K562 (cell line): ENCODE results near the gene NOD1. TPM values are rescaled to one million over a fixed set of nuclear protein-coding genes. Genes with fewer than 3 reads are reported as not detected.

Source experiments
- ATAC-seq: fragments of 200-7000 bp; cut with Tn5 transposase; 3 replicates; pipeline ENCODE4 v1.9.1; 2020; ENCODE audit warnings: moderate library complexity
- BruUV-seq: library from RNA; stranded (reverse); fragments of 400-500 nt; replicated peaks from 2 replicates; lab custom pipeline; 2021; lab: Mats Ljungman, UMichigan
- CTCF ChIA-PET: fragments of 300-600 bp; formaldehyde crosslinking; extraction: SDS; loops from one replicate; lab custom pipeline; 2021; ENCODE audit warnings: low intra/inter-chr PET ratio; lab: Yijun Ruan, JAX
- POLR2A ChIA-PET: fragments of 300-600, 350-650 bp; sonication (Branson Sonifier 250); formaldehyde crosslinking; extraction: SDS; loops from one replicate; lab custom pipeline; 2021; ENCODE audit warnings: antibody characterized with exemption, inconsistent platforms; lab: Yijun Ruan, JAX
- DNase-seq, 4 experiments: peaks; one replicate each; pipeline versions ENCODE4 v3.0.0 to v3.0.0-alpha.2; 2011 to 2018; ENCODE audit warnings: low spot score in 3 of 4, mixed read lengths in 3 of 4; ENCODE audit errors: extremely low read depth in 1 of 4
- FAIRE-seq: peaks from 2 replicates; lab custom pipeline; 2011; peaks lifted over from hg19 to GRCh38; lab: Jason Lieb, UNC
- H2AFZ ChIP-seq: 2 replicates; pipeline ENCODE4 v1.6.0; 2011; ENCODE audit warnings: low read depth, low read length, control low read depth, inconsistent platforms
- H3K27ac ChIP-seq: fragments of 200-600 bp; 3 replicates; pipeline ENCODE4 v1.8.0; 2011; ENCODE audit warnings: low read depth, mild to moderate bottlenecking, control low read depth, inconsistent platforms, low read length, moderate library complexity, mixed read lengths; ENCODE audit errors: extremely low read depth
- H3K27me3 ChIP-seq, 2 experiments: fragments of 300-600 bp in 1 of 2; 2 replicates in 1 of 2; 3 replicates in 1 of 2; pipeline versions ENCODE4 v1.6.0 to v1.8.0; 2011; ENCODE audit warnings: inconsistent platforms in 2 of 2, low read length in 2 of 2, mild to moderate bottlenecking in 1 of 2, mixed read lengths in 1 of 2, moderate library complexity in 1 of 2; ENCODE audit not compliant: control insufficient read depth in 2 of 2, insufficient read depth in 2 of 2
- H3K36me3 ChIP-seq: fragments of 300-600 bp; 3 replicates; pipeline ENCODE4 v1.8.0; 2011; ENCODE audit warnings: mild to moderate bottlenecking, low read length, inconsistent platforms; ENCODE audit not compliant: control insufficient read depth, insufficient read depth
- H3K4me1 ChIP-seq, 2 experiments: fragments of 200-600 bp in 1 of 2; replicated peaks in 1 of 2; 2 replicates in 1 of 2; 3 replicates in 1 of 2; pipeline versions ENCODE4 v1.5.1 to v1.8.0; 2011; ENCODE audit warnings: inconsistent platforms in 2 of 2, low read length in 2 of 2, mild to moderate bottlenecking in 1 of 2, mixed read lengths in 1 of 2, moderate library complexity in 1 of 2; ENCODE audit not compliant: control insufficient read depth in 2 of 2, insufficient read depth in 2 of 2
- H3K4me2 ChIP-seq: 2 replicates; pipeline ENCODE4 v1.6.1; 2011; ENCODE audit warnings: low read length, control low read depth, inconsistent platforms, mixed read lengths; ENCODE audit not compliant: insufficient read depth
- H3K4me3 ChIP-seq: fragments of 200-600 bp; sonication (generic), shearing (Covaris generic); 2 replicates; pipeline ENCODE4 v1.5.1; 2016; ENCODE audit warnings: control low read depth, inconsistent platforms
- H3K79me2 ChIP-seq: fragments of 200-600 bp; 3 replicates; pipeline ENCODE4 v1.8.0; 2011; ENCODE audit warnings: low read length, inconsistent platforms; ENCODE audit not compliant: control insufficient read depth, insufficient read depth
- H3K9ac ChIP-seq, 2 experiments: 2 replicates each; pipeline versions ENCODE4 v1.6.0 to v1.6.1; 2011; ENCODE audit warnings: low read depth in 2 of 2, low read length in 2 of 2, control low read depth in 1 of 2, inconsistent platforms in 1 of 2, mild to moderate bottlenecking in 1 of 2, mixed read lengths in 1 of 2; ENCODE audit not compliant: insufficient read depth in 1 of 2
- H3K9me1 ChIP-seq: one replicate; pipeline ENCODE4 v1.6.0; 2011; ENCODE audit warnings: inconsistent platforms, mild to moderate bottlenecking, low read length, moderate library complexity; ENCODE audit not compliant: control insufficient read depth, insufficient read depth
- H3K9me3 ChIP-seq: replicated peaks from 2 replicates; pipeline ENCODE4 v1.5.1; 2011; ENCODE audit warnings: low read depth, low read length, inconsistent platforms; ENCODE audit not compliant: control insufficient read depth, insufficient read depth
- H4K20me1 ChIP-seq: replicated peaks from 2 replicates; pipeline ENCODE4 v1.6.1; 2011; ENCODE audit warnings: low read length, inconsistent platforms, mixed read lengths; ENCODE audit not compliant: control insufficient read depth, insufficient read depth
- BDP1 ChIP-seq: IDR thresholded peaks from 3 replicates; pipeline ENCODE4 v1.6.1; 2011; ENCODE audit not compliant: insufficient read length, insufficient read depth
- HLTF ChIP-seq: fragments of 450-650 bp; IDR thresholded peaks from 2 replicates; pipeline ENCODE4 v1.6.1; 2016
- ILK ChIP-seq: fragments of 450-650 bp; IDR thresholded peaks from 2 replicates; pipeline ENCODE4 v1.6.1; 2016; ENCODE audit warnings: missing genetic modification characterization, low read depth, mild to moderate bottlenecking, missing compliant biosample characterization, moderate library complexity, borderline replicate concordance
- MED1 ChIP-seq: sonication (generic); formaldehyde crosslinking; IDR thresholded peaks from 2 replicates; pipeline ENCODE4 v1.8.1; 2023; ENCODE audit warnings: missing genetic modification reagents, borderline replicate concordance
- NR2C1 ChIP-seq, 2 experiments: fragments of 450-650 bp; IDR thresholded peaks; 2 replicates each; pipeline ENCODE4 v1.6.1; 2017; ENCODE audit warnings: mild to moderate bottlenecking in 2 of 2, antibody characterized with exemption in 1 of 2, inconsistent platforms in 1 of 2, missing compliant biosample characterization in 1 of 2, missing genetic modification characterization in 1 of 2
- PRMT5 ChIP-seq: sonication (generic); formaldehyde crosslinking; IDR thresholded peaks from 2 replicates; pipeline ENCODE4 v1.5.0; 2020; ENCODE audit warnings: missing genetic modification reagents
- SP2 ChIP-seq: IDR thresholded peaks from 2 replicates; pipeline ENCODE4 v1.6.1; 2011; ENCODE audit warnings: mild to moderate bottlenecking, low read depth, low read length, moderate library complexity; ENCODE audit not compliant: poor library complexity, severe bottlenecking; ENCODE audit errors: extremely low read depth
- ZBTB49 ChIP-seq: sonication (generic); formaldehyde crosslinking; IDR thresholded peaks from 2 replicates; pipeline ENCODE4 v1.8.0; 2022; ENCODE audit warnings: missing genetic modification reagents, mild to moderate bottlenecking, borderline replicate concordance
- ZNF121 ChIP-seq: sonication (generic); formaldehyde crosslinking; conservative IDR thresholded peaks from 2 replicates; pipeline ENCODE4 v1.8.0; 2022; ENCODE audit warnings: missing genetic modification reagents
- ZNF695 ChIP-seq: fragments of 450-650 bp; formaldehyde crosslinking; IDR thresholded peaks from 2 replicates; pipeline ENCODE4 v1.4.0; 2020; ENCODE audit warnings: mild to moderate bottlenecking, moderate library complexity
- WGBS: fragments of 100-300 bp; shearing (Covaris generic); methylation state at CpG from one replicate; pipeline ENCODE4 v1.1.6; 2016; ENCODE audit warnings: low coverage, mixed read lengths; ENCODE audit not compliant: insufficient coverage; ENCODE audit errors: missing lambda C conversion rate; 5-methylcytosine and 5-hydroxymethylcytosine counted together
- in situ Hi-C: fragments of 300-500 bp; cut with MboI; formaldehyde crosslinking; loops from 4 replicates; pipeline ENCODE4 v1.15.0; 2018; ENCODE audit warnings: inconsistent platforms, mixed read lengths
- intact Hi-C: fragments of 100-400 bp; cut with micrococcal nuclease; formaldehyde crosslinking; loops from 2 replicates; pipeline ENCODE4 v1.14.2; 2022
- polyA plus RNA-seq, 8 experiments: library from polyadenylated mRNA; depleted of rRNA in 4 of 8; stranded (reverse) in 5 of 8; unstranded in 3 of 8; fragments of >200 nt; fragmentation: Nextera tagmentation in 2 of 8; fragmentation: Illumina TruSeq in 1 of 8; extraction: Ambion mirVana in 2 of 8; extraction: Trizol in 1 of 8; gene quantifications; 2 replicates each; pipeline versions ENCODE4 v1.2.1 to v1.2.3, GENCODE V29; 2011 to 2014; ENCODE audit warnings: inconsistent platforms in 1 of 8, missing spikeins in 1 of 8
- total RNA-seq, 7 experiments: library from RNA; depleted of rRNA in 6 of 7; stranded (reverse); fragments of >200 nt in 6 of 7; fragmentation: Illumina TruSeq in 2 of 7; extraction: Trizol in 2 of 7; gene quantifications; 2 replicates each; pipeline versions ENCODE4 v1.2.1 to v1.2.3, GENCODE V29; 2011 to 2021; ENCODE audit warnings: low replicate concordance in 1 of 7
- TF ChIP-seq, protein P1 (sequence below), 2 experiments: fragments of 450-650 bp in 1 of 2; sonication (generic) in 1 of 2; formaldehyde crosslinking; conservative IDR thresholded peaks; 2 replicates each; pipeline versions ENCODE4 v1.4.0 to v1.8.1; 2020 to 2022; ENCODE audit warnings: mild to moderate bottlenecking in 1 of 2, missing genetic modification reagents in 1 of 2

Gene NOD1
- total and polyA plus RNA-seq, 9 of the 15 experiments (the other 6 are each of a cell fraction or from before 2014, with no cell fraction given), result 0.34 to 7.1 (median 4.7) TPM

DNA sequence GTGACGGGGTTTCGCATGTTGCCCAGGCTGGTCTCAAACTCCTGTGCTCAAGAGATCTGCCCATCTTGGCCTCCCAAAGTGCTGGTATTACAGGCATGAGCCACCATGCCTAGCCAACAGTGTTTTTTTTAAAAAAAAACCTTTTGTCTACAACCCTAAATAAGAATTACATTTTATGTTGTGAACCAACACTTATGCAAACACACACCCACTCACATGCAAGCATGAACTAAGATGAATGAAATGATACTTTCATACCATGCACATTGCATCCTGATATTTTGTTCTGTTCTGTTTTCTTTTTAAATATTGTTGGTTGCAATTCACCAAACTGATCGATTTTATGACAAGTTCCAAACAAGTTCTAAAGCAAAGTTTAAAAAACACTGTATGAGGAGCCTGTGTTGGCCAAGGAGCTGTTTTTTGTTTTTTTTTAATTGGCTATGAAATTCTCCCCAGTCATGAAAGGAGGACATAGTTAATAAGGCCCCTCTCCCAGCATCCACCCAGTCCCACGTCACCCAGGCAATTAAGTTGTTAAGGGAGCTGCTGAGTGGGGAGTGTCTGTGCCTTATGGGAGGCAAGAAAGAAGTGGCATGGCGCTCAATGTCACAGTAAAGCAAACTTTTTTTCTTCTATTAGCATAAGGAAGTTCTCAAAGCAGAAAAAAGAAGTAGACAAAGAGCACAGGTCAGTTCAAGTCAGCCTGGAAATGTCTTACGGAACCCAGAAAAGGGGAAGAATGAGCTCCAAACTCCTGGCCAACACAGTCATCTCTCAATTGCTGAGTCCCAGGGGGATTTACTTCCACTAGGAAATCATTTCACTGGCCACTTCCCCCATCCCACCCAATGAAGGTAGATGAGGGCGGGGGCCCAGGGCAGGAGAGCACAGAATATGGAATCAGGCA is 50.1 kb downstream of the NOD1 start (continued):
- no peak for TF ChIP-seq ZNF121

GRCh38 chr7:30427296-30428070 is 51.1 kb downstream of the NOD1 start:
- WGBS, result 50% methylated on average over 6 of the region's 6 CpGs
- POLR2A ChIA-PET, result no interaction called here
- no peaks in the 10 kb centered on the region; the same call in 1 of the 2 replicates for H4K20me1 ChIP-seq
- H3K36me3 ChIP-seq, result peaks cover 2% of the 10 kb centered on the region; the same call in 1 of the 3 replicates
- ATAC-seq (no peak), DNase-seq (no peak), FAIRE-seq (no peak)
- in situ Hi-C loops (no loop called here), intact Hi-C loops (loop anchor here (5.0 kb wide), 1 partner anchor 40 kb away; no protein-coding TSS in a partner anchor)
- H3K27me3 ChIP-seq, result no peaks in the 10 kb centered on the region
- no peak overlapping the region for H3K4me3 ChIP-seq
- CTCF ChIA-PET, result no interaction called here
- H3K9me3 ChIP-seq, result no peaks in the 10 kb centered on the region
- peaks cover 0 to 7% of the 10 kb centered on the region in 2 experiments; a peak in 3 of 5 replicates for H3K4me1 ChIP-seq
- H3K27ac ChIP-seq, result no peak overlapping the region
- no peak overlapping the region for H3K4me2 ChIP-seq
- no peak overlapping the region for H3K9ac ChIP-seq
- BruUV-seq, result no TSS peak
- no peaks in the 10 kb centered on the region for H3K79me2 ChIP-seq
- H3K9me1 ChIP-seq, result no peaks in the 10 kb centered on the region
- no peak overlapping the region for H2AFZ ChIP-seq
- TF ChIP-seq, protein P1, sequence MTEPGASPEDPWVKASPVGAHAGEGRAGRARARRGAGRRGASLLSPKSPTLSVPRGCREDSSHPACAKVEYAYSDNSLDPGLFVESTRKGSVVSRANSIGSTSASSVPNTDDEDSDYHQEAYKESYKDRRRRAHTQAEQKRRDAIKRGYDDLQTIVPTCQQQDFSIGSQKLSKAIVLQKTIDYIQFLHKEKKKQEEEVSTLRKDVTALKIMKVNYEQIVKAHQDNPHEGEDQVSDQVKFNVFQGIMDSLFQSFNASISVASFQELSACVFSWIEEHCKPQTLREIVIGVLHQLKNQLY (CRISPR knock-in tag; conservative IDR thresholded peaks at IDR 0.05), result no peak
- TF ChIP-seq ZBTB49 (CRISPR knock-in tag) (no peak), MED1 (CRISPR knock-in tag) (no peak), NR2C1 (IDR thresholded peaks at IDR 0.05) (no peak), NR2C1 (tag; IDR thresholded peaks at IDR 0.05) (no peak), SP2 (no peak), BDP1 (no peak), ILK (tag) (no peak), HLTF (no peak), PRMT5 (no peak), ZNF695 (CRISPR knock-in tag) (no peak)
